ENCODE measurements around the gene UBN1.
"Not testable (repeated sequence)": the region's sequence is repeated elsewhere in the genome, so short reads cannot be mapped to it uniquely, and the experiment has no call there.

Gene UBN1

GRCh38 chr16:4888428-4889135 lies 41.3 kb downstream of the UBN1 start:
- no peak for DNase-seq

GRCh38 chr16:4890026-4890425 lies 42.7 kb downstream of the UBN1 start:
- no peak for DNase-seq

- no peak for DNase-seq
Observed at GRCh38 chr16:4890686-4891085, 43.4 kb downstream of the UBN1 start.

- DNase-seq, result no peak
Observed at GRCh38 chr16:4891097-4891885, 44.0 kb downstream of the UBN1 start.

GRCh38 chr16:4891886-4892216 lies 44.6 kb downstream of the UBN1 start:
- no peak for DNase-seq

- DNase-seq, result no peak
Observed at GRCh38 chr16:4892361-4893102, 45.3 kb downstream of the UBN1 start.

GRCh38 chr16:4893103-4893862 lies 46.0 kb downstream of the UBN1 start:
- DNase-seq, result no peak

GRCh38 chr16:4894276-4895150 lies 47.2 kb downstream of the UBN1 start:
- no peak for DNase-seq

GRCh38 chr16:4895366-4895765 lies 48.1 kb downstream of the UBN1 start:
- no peak for DNase-seq

- DNase-seq, result not testable (repeated sequence)
Observed at GRCh38 chr16:4896761-4897160, 49.5 kb downstream of the UBN1 start.

GRCh38 chr16:4897328-4897727 lies 50.0 kb downstream of the UBN1 start:
- DNase-seq, result no peak

GRCh38 chr16:4898811-4899473 lies 51.7 kb downstream of the UBN1 start:
- no peak for DNase-seq

GRCh38 chr16:4899474-4899846 lies 52.2 kb downstream of the UBN1 start:
- DNase-seq, result no peak

GRCh38 chr16:4900036-4900435 lies 52.8 kb downstream of the UBN1 start:
- no peak for DNase-seq

GRCh38 chr16:4900750-4901149 lies 53.5 kb downstream of the UBN1 start:
- no peak for DNase-seq

- DNase-seq, result no peak
Observed at GRCh38 chr16:4902038-4902437, 54.8 kb downstream of the UBN1 start.

GRCh38 chr16:4904108-4904941 lies 57.0 kb downstream of the UBN1 start:
- no peak for DNase-seq

- no peak for DNase-seq
Observed at GRCh38 chr16:4904942-4905615, 57.8 kb downstream of the UBN1 start.

- DNase-seq, result no peak
Observed at GRCh38 chr16:4908854-4909401, 61.6 kb downstream of the UBN1 start.

- DNase-seq, result no peak
Observed at GRCh38 chr16:4909825-4910224, 62.5 kb downstream of the UBN1 start.

Measured in NCI-H1694 treated with DMSO at 0.1 percent for 48 hours (cell line).